IPS-18a (cell line): ENCODE measurements around the gene CYB5RL.

Experiments used
- H3K27ac ChIP-seq: one replicate; pipeline ENCODE4 v1.5.1; 2013; ENCODE audit warnings: low read length
- H3K27me3 ChIP-seq: one replicate; pipeline ENCODE4 v1.6.1; 2013; ENCODE audit warnings: mild to moderate bottlenecking, low read length; ENCODE audit not compliant: control insufficient read depth, insufficient read depth
- H3K36me3 ChIP-seq: one replicate; pipeline ENCODE4 v1.6.1; 2013; ENCODE audit warnings: low read depth, low read length; ENCODE audit not compliant: control insufficient read depth
- H3K4me1 ChIP-seq: one replicate; pipeline ENCODE4 v1.6.1; 2013; ENCODE audit warnings: low read depth, low read length; ENCODE audit not compliant: control insufficient read depth
- H3K4me3 ChIP-seq: one replicate; pipeline ENCODE4 v1.5.1; 2013; ENCODE audit warnings: low read length
- H3K9ac ChIP-seq: one replicate; pipeline ENCODE4 v1.6.1; 2013; ENCODE audit warnings: mild to moderate bottlenecking, low read length, moderate library complexity
- H3K9me3 ChIP-seq: one replicate; pipeline ENCODE4 v1.6.1; 2013; ENCODE audit warnings: low read depth, low read length; ENCODE audit not compliant: control insufficient read depth

Gene CYB5RL

GRCh38 chr1:54178296-54179070 lies 21.3 kb downstream of the CYB5RL start:
- Histone ChIP-seq H3K9me3 (no peaks in the 10 kb centered on the region), H3K4me1 (no peaks in the 10 kb centered on the region), H3K36me3 (no peaks in the 10 kb centered on the region), H3K27me3 (no peaks in the 10 kb centered on the region), H3K9ac (no peak overlapping the region), H3K27ac (no peak overlapping the region), H3K4me3 (no peak overlapping the region)

GRCh38 chr1:54177726-54178125 lies 22.1 kb downstream of the CYB5RL start:
- Histone ChIP-seq H3K4me3 (no peak overlapping the region), H3K27ac (no peak overlapping the region), H3K9me3 (no peaks in the 10 kb centered on the region), H3K36me3 (no peaks in the 10 kb centered on the region), H3K9ac (no peak overlapping the region), H3K4me1 (no peaks in the 10 kb centered on the region), H3K27me3 (no peaks in the 10 kb centered on the region)

GRCh38 chr1:54176621-54177327 lies 23.1 kb downstream of the CYB5RL start:
- H3K9me3 ChIP-seq, result no peaks in the 10 kb centered on the region

GRCh38 chr1:54174106-54174505 lies 25.7 kb downstream of the CYB5RL start:
- Histone ChIP-seq H3K36me3 (no peaks in the 10 kb centered on the region), H3K27ac (no peak overlapping the region), H3K9me3 (no peaks in the 10 kb centered on the region), H3K4me1 (no peaks in the 10 kb centered on the region), H3K27me3 (no peaks in the 10 kb centered on the region), H3K9ac (no peak overlapping the region), H3K4me3 (no peak overlapping the region)

More at GRCh38 chr1:54176621-54177327, 23.1 kb downstream of the CYB5RL start:
- Histone ChIP-seq H3K36me3 (no peaks in the 10 kb centered on the region), H3K27ac (no peak overlapping the region), H3K27me3 (no peaks in the 10 kb centered on the region), H3K9ac (no peak overlapping the region), H3K4me1 (no peaks in the 10 kb centered on the region), H3K4me3 (no peak overlapping the region)

DNA sequence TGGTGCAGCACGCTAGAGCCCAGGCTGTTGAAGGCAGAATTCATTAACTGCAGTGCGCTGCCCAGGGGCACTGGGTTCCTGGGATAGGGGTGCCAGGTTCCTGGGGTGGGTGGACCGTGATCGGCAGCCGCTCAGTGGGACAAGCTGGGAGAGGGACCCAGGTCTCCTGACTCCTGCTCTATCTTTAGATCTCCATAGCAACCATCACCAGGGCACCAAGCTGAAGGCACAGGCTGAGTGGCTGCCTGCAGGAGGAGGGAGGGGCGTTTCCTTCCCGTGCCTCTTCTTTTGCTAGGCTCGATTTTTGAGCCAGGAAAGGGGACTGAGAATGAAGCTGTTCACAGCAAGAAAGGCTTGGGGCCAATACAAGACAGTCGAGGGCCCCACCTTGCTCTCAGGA lies 26.1 kb downstream of the CYB5RL start:
- no peaks in the 10 kb centered on the region for H3K27me3 ChIP-seq
- H3K36me3 ChIP-seq, result no peaks in the 10 kb centered on the region
- H3K9ac ChIP-seq, result no peak overlapping the region
- H3K4me3 ChIP-seq, result no peak overlapping the region
- H3K9me3 ChIP-seq, result no peaks in the 10 kb centered on the region
- no peaks in the 10 kb centered on the region for H3K4me1 ChIP-seq
- no peak overlapping the region for H3K27ac ChIP-seq

DNA sequence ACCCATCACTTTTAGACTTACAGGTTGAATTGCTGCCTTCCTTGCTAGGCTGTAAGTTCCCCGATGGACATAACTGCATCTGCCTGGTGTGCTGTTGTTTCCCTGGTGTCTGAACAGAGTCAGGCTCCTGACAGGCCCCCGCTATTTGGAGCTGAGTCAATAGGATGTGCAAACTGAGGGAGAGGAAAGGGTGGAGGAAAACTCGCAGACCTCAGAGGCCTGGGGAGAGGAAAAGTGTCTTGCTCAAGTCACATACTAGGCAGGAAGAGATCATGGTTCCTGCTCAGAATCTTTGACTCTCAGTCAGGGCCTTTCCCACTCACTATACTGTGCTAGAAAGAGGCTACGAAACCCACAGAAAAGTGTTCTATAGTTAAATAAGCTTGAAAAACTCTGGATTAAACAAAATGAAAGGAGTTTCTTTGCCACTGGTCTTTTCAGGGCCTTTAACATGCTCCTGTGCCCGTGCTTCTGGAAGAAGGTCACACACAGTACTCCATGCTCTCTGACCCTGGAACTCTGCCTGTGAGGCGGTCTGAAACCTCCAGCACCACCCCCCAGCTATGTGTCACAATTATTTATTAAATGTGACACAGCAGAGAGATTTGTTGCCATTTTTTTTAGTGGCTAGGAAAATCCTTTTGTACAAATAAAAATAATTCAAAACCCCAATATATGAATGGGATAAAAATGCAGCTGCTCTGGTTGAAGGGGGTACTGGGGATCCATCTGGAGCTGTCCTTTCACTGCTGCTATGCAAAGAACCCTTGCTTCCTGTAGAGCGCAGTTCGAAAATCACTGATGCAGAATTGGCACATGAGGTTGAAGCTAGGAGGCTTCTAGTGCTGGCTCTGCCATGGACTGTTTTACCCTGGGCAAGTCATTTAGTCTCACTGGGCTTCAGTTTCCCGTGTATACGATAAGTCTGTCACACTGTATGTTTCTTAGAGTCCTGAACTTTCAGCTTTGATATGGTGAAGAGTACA lies 26.9 kb downstream of the CYB5RL start:
- no peaks in the 10 kb centered on the region for H3K27me3 ChIP-seq
- H3K36me3 ChIP-seq, result no peaks in the 10 kb centered on the region
- H3K4me3 ChIP-seq, result no peak overlapping the region
- H3K9me3 ChIP-seq, result no peaks in the 10 kb centered on the region
- H3K9ac ChIP-seq, result no peak overlapping the region
- no peaks in the 10 kb centered on the region for H3K4me1 ChIP-seq
- no peak overlapping the region for H3K27ac ChIP-seq

- H3K4me3 ChIP-seq, result no peak overlapping the region
- no peaks in the 10 kb centered on the region for H3K27me3 ChIP-seq
These were observed 28.2 kb downstream of the CYB5RL start for GRCh38 chr1:54171606-54172005.

GRCh38 chr1:54171016-54171415 lies 28.8 kb downstream of the CYB5RL start:
- no peaks in the 10 kb centered on the region for H3K4me1 ChIP-seq
- no peak overlapping the region for H3K9ac ChIP-seq
- H3K4me3 ChIP-seq, result no peak overlapping the region
- no peaks in the 10 kb centered on the region for H3K9me3 ChIP-seq
- no peak overlapping the region for H3K27ac ChIP-seq
- no peaks in the 10 kb centered on the region for H3K27me3 ChIP-seq
- H3K36me3 ChIP-seq, result no peaks in the 10 kb centered on the region

More at GRCh38 chr1:54171606-54172005, 28.2 kb downstream of the CYB5RL start:
- Histone ChIP-seq H3K27ac (no peak overlapping the region), H3K36me3 (no peaks in the 10 kb centered on the region), H3K9me3 (no peaks in the 10 kb centered on the region), H3K4me1 (no peaks in the 10 kb centered on the region), H3K9ac (no peak overlapping the region)

DNA sequence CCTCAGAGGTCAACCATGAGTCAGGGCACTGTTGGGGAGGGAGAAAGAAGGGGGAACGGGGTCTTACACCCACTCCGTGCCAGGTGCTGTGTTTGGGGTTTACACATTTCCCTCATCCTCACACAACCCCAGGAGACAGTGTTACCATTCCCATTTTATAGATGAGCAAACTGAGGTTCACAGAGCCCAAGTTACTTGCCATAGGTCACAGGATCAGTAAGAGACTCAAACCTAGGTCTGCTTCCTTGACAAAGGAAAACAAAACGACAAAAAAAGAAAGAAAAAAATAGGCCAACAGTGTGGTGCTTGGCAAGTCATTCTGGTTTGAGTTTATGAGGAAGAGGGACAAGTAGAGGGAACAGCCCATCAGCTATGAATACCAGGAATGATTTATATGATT lies 30.8 kb downstream of the CYB5RL start:
- Histone ChIP-seq H3K9ac (no peak overlapping the region), H3K27ac (no peak overlapping the region), H3K9me3 (no peaks in the 10 kb centered on the region), H3K36me3 (no peaks in the 10 kb centered on the region), H3K27me3 (no peaks in the 10 kb centered on the region), H3K4me1 (no peaks in the 10 kb centered on the region), H3K4me3 (no peak overlapping the region)

DNA sequence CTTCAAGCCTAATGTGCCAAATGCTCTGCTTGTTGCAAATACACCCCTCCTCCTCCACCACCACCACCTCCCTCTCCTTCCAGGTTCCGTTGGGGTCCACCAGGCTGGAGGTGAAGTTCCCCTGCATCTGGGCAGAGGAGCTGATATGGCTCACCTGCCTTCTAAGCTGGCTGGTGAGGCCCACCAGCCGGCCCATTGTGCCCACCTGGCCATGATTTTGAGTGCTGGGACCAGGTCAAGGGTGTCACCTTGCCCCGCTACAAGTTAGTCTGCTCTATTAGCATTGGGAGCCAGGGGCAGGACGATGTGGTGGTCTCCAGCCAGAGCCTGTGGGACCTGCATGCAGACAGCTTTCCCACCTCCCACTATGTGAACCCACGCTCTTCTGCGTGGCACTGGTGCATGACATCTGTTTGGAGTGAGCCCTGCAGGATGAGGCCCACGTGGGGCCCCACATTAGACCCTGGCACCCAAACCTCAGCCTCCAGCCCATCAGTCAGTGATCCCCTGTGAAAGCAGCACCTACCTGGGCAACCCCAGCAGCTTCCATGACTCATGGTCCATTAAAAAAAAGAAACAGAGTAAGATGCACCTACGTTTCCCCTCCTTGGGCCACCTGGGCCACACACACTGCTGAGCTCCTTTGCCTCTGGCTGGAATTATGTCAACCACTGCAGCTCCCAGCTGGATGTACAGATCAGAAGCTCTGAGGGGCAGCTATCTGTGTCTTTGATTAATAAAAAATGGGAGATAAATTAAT lies 31.4 kb downstream of the CYB5RL start:
- Histone ChIP-seq H3K27ac (no peak overlapping the region), H3K4me3 (no peak overlapping the region), H3K4me1 (no peaks in the 10 kb centered on the region), H3K36me3 (no peaks in the 10 kb centered on the region), H3K9ac (no peak overlapping the region), H3K27me3 (no peaks in the 10 kb centered on the region), H3K9me3 (no peaks in the 10 kb centered on the region)
